GM19455 (cell line): ENCODE measurements around the gene GREM2.

Source experiments
- ATAC-seq: cut with Tn5 transposase; IDR thresholded peaks from one replicate; pipeline ENCODE4 v1.9.1; 2021; ENCODE audit not compliant: unreplicated experiment

Gene GREM2

GRCh38 chr1:240501115-240501514, 110.8 kb downstream of the GREM2 start:
- ATAC-seq: no peak

DNA sequence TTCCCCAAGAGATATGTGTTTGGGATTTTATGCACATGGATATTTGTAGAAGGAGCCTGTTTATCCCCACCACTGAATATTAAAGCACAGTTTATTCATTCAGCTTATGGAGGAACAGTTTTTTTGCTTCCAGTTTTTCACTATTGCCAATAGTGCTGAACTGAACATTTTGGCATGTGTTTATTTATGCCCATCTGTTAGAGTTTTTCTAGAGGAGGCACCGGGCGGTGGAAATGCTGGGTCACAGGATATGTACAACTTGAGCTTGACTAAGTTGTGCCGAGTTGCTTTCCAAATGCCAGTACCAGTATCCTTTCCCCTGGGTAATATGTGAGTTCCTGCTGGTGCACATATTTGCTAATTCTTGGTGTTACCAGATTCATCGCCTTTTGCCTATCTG, 111.3 kb downstream of the GREM2 start:
- ATAC-seq: no peak

GRCh38 chr1:240499012-240499411, 112.9 kb downstream of the GREM2 start:
- no peak for ATAC-seq

- no peak for ATAC-seq
These were observed 113.6 kb downstream of the GREM2 start for GRCh38 chr1:240498335-240498734.

- no peak for ATAC-seq
These were observed 114.0 kb downstream of the GREM2 start for GRCh38 chr1:240497908-240498307.

DNA sequence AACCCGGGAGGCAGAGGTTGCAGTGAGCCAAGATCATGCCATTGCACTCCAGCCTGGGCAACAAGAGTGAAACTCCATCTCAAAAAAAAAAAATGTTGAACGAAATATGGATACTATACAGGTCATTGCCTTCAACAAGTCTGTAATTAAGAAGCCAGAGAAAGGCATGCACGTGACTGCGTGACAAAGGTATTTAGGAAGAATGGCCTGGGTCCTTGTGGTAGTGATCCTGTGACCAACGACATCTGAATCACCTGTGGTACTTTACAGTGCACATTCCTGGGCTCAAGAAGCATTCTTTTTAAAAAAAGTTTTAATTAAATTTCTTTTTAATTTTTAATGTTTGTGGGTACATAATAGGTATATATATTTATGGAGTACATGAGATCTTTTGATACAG, 115.0 kb downstream of the GREM2 start:
- ATAC-seq: no peak

DNA sequence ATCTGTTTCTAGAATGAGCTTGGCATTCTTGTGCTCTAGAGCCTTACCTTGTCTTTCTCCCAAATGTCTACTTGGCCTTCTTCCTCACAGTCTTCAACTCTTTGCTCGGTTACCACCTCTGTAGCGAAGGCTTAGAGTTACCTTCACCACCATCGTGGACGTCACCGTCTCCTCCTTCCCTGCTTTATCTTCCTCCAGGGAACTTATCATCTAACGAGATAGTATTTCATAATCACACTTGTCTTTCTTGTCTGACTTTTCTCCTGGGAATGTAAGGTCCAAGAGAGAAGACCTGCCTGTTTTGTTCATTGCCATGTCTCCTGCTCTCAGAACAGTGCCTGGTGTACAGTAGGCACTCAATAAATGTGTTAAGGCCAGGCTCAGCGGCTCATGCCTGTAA, 115.6 kb downstream of the GREM2 start:
- no peak for ATAC-seq

DNA sequence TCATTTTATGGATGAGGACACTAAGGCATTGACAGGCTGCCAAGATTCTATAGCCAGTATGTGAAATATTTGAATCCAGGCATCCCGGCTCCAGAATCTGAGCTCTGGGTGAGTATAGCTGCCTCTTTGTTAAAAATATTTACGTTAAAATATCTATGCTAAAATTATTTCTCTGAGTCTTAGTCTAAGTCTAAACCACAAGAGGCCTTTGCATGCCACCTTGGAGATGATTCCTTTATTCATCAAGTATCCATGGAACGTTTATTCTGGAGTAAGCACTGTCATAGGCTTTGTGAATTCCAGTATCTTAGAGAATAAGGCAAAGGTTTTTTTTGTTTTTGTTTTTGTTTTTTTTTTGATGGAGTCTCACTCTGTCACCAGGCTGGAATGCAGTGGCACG, 116.4 kb downstream of the GREM2 start:
- ATAC-seq: no peak

DNA sequence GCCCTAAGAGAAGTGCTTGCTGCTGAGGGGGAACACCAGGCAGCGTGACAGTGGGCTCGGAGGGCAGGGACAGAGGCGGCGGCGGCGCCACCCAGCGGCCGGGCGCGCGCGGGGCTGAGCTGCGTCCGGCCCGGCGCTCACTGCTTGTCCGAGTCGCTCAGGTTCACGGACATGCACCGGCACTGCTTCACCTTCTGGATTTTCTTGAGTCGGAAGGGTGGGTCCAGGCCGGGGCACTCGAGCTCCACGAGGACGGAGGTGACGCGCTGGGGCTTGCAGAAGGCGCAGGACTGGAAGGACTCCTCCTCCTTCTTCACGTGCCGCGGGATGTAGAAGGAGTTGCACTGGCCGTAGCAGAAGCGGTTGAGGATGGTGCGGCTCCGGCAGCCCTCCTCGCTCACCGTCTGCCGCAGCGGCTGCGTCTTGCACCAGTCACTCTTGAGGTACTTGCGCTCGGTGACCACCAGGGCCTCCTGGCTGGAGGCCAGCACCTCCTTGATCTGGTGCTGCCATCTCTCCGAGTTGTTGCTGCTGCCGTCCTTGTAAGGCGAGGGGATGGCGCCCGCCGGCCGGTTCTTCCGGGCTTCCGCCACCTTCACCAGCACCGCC, 119.0 kb downstream of the GREM2 start:
- no peak for ATAC-seq

GRCh38 chr1:240491796-240492195, 120.2 kb downstream of the GREM2 start:
- no peak for ATAC-seq

- ATAC-seq: no peak
These were observed 120.8 kb downstream of the GREM2 start for GRCh38 chr1:240491156-240491555.

GRCh38 chr1:240487493-240487892, 124.5 kb downstream of the GREM2 start:
- no peak for ATAC-seq

GRCh38 chr1:240486611-240487010, 125.3 kb downstream of the GREM2 start:
- no peak for ATAC-seq

GRCh38 chr1:240484804-240485443, 127.0 kb downstream of the GREM2 start:
- no peak for ATAC-seq

GRCh38 chr1:240478536-240478935, 133.4 kb downstream of the GREM2 start:
- no peak for ATAC-seq

DNA sequence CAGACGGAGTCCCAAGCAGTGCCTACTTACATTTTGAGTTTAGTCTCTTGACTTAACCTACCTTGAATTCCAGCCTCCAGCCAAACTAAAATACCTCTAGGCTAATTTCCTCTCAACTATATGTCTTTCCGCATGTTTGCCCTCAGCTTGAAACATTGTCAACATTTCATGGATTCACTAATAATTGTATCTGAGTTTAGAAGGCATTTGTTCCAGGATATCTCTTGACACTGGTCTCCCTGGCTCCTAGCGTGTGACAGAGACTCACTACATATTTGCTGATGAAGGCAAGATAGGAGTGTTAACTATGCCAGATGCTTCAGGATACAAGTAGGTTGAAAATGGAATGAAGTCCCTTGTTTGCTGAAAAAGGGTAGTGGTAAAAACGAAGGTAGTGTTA, 136.1 kb downstream of the GREM2 start:
- no peak for ATAC-seq

- ATAC-seq: no peak
These were observed 137.8 kb downstream of the GREM2 start for GRCh38 chr1:240474133-240474614.

DNA sequence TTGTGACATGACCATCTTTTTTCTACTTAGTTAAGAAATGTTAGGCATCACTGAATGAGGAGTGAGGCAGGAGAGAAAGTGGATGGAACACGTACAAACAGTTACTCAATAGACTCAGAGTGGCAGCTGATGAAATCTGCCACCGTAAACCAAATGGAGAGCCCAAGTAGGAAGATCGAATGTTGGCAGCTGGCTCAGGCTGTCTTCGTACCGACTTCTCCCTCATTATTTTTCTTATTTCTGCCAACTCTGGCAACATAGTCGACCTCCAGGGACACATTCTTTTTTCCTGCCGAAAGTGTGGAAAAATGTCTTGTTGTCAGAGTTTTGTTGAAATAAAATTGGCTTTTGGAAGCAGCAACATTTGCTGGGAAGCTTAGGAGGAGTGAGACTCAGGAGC, 143.3 kb downstream of the GREM2 start:
- ATAC-seq: no peak

- no peak for ATAC-seq
These were observed 144.1 kb downstream of the GREM2 start for GRCh38 chr1:240467895-240468294.

- ATAC-seq: no peak
These were observed 145.4 kb downstream of the GREM2 start for GRCh38 chr1:240466509-240466908.

DNA sequence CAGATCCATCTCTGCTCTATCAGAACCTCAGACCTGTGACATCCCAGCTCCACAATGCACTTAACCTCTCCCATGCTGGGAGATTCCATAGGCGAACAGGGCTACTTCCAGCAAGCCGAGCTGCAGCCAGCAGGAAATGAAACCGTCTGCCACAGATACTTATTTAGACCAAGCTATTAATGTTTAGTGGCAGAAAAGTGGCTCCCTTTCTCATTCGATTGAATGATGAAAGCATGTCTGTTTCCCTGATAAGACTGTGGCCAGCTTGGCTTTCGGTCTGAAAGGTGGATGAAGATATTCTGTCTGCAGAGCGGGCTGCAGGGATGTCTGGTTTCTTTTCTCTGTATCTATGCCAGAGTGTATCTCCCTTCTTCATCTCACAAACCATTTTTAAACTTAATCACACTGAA, 146.4 kb downstream of the GREM2 start:
- no peak for ATAC-seq

GRCh38 chr1:240464099-240464498, 147.9 kb downstream of the GREM2 start:
- no peak for ATAC-seq
